HepG2 (cell line): ENCODE results near the gene TGM1. TPM values are rescaled to one million over a fixed set of nuclear protein-coding genes. Genes with fewer than 3 reads are reported as not detected.
A peak's percentile ranks its signal among the peaks of the same experiment; 100 is the strongest.

Experiments
- AGO2 ChIP-seq: fragments of 200-400 bp; formaldehyde crosslinking; optimal IDR thresholded peaks from 2 replicates; pipeline ENCODE3; 2017; ENCODE audit warnings: mild to moderate bottlenecking, low read depth, low read length, moderate library complexity
- AHR ChIP-seq: IDR thresholded peaks from 2 replicates; pipeline ENCODE4 v1.6.1; 2018; ENCODE audit warnings: missing genetic modification reagents, missing compliant biosample characterization
- HNF1A ChIP-seq, 2 experiments: sonication (generic) in 1 of 2; formaldehyde crosslinking in 1 of 2; IDR thresholded peaks; 2 replicates each; pipeline versions ENCODE4 v1.4.0 to v1.6.1; 2016 to 2020; ENCODE audit warnings: borderline replicate concordance in 1 of 2, low read depth in 1 of 2, mild to moderate bottlenecking in 1 of 2, missing genetic modification reagents in 1 of 2
- KDM2A ChIP-seq: sonication (generic); formaldehyde crosslinking; IDR thresholded peaks from 2 replicates; pipeline ENCODE4 v1.4.0; 2020; ENCODE audit warnings: low read depth, missing genetic modification reagents, borderline replicate concordance
- KDM5B ChIP-seq: sonication (generic); formaldehyde crosslinking; IDR thresholded peaks from 2 replicates; pipeline ENCODE4 v1.4.0; 2020; ENCODE audit warnings: missing genetic modification reagents, mild to moderate bottlenecking, borderline replicate concordance
- NCOR1 ChIP-seq: fragments of 200-600 bp; sonication (generic); IDR thresholded peaks from 2 replicates; pipeline ENCODE4 v1.7.0; 2017; ENCODE audit warnings: antibody characterized with exemption, low read length, borderline replicate concordance
- NFKB2 ChIP-seq: sonication (generic); formaldehyde crosslinking; IDR thresholded peaks from 2 replicates; pipeline ENCODE4 v1.4.0; 2020; ENCODE audit warnings: missing genetic modification reagents, borderline replicate concordance
- SUZ12 ChIP-seq: fragments of 150-350 bp; IDR thresholded peaks from 2 replicates; pipeline ENCODE4 v1.6.1; 2014; ENCODE audit warnings: low read depth, low read length
- ZNF317 ChIP-seq: sonication (generic); formaldehyde crosslinking; IDR thresholded peaks from 2 replicates; pipeline ENCODE4 v1.5.0; 2020; ENCODE audit warnings: mild to moderate bottlenecking, missing genetic modification reagents
- ZNF44 ChIP-seq: sonication (generic); formaldehyde crosslinking; IDR thresholded peaks from 2 replicates; pipeline ENCODE4 v1.5.1; 2020; ENCODE audit warnings: mild to moderate bottlenecking, missing genetic modification reagents
- ZNF570 ChIP-seq: sonication (generic); formaldehyde crosslinking; IDR thresholded peaks from 2 replicates; pipeline ENCODE4 v1.4.0; 2020; ENCODE audit warnings: mild to moderate bottlenecking, missing genetic modification reagents, borderline replicate concordance
- ZNF775 ChIP-seq: sonication (generic); formaldehyde crosslinking; IDR thresholded peaks from 2 replicates; pipeline ENCODE4 v1.4.0; 2020; ENCODE audit warnings: missing genetic modification reagents, mild to moderate bottlenecking, moderate library complexity, borderline replicate concordance
- ZSCAN12 ChIP-seq: sonication (generic); formaldehyde crosslinking; IDR thresholded peaks from 2 replicates; pipeline ENCODE4 v1.9.0; 2021; ENCODE audit warnings: mild to moderate bottlenecking, missing genetic modification reagents
- ZSCAN22 ChIP-seq: sonication (generic); formaldehyde crosslinking; IDR thresholded peaks from 2 replicates; pipeline ENCODE4 v1.4.0; 2020; ENCODE audit warnings: mild to moderate bottlenecking, missing genetic modification reagents
- polyA plus RNA-seq, 8 experiments: library from polyadenylated mRNA; depleted of rRNA in 3 of 8; stranded (reverse) in 7 of 8; unstranded in 1 of 8; fragments of >200 nt; fragmentation: Illumina TruSeq in 4 of 8; extraction: Trizol in 4 of 8; gene quantifications; 2 replicates each; pipeline versions ENCODE4 v1.2.1 to v1.2.3, GENCODE V29; 2011 to 2016; ENCODE audit warnings: low read depth in 4 of 8, missing spikeins in 1 of 8, mixed read lengths in 1 of 8; ENCODE audit not compliant: insufficient read depth in 1 of 8
- total RNA-seq, 5 experiments: library from RNA; depleted of rRNA; stranded (reverse); fragments of >200 nt; fragmentation: Illumina TruSeq; extraction: Trizol; gene quantifications; 2 replicates each; pipeline ENCODE4 v1.2.3, GENCODE V29; 2016; ENCODE audit warnings: low read depth in 1 of 5
- TF ChIP-seq, protein P1 (sequence below): sonication (generic); formaldehyde crosslinking; IDR thresholded peaks from 2 replicates; pipeline ENCODE4 v1.4.0; 2020; ENCODE audit warnings: missing genetic modification reagents
- TF ChIP-seq, protein P2 (sequence below): sonication (generic); formaldehyde crosslinking; IDR thresholded peaks from 2 replicates; pipeline ENCODE4 v1.8.0; 2022; ENCODE audit warnings: mild to moderate bottlenecking, missing genetic modification reagents; ENCODE audit not compliant: insufficient replicate concordance
- TF ChIP-seq, protein P3 (sequence below): sonication (generic); formaldehyde crosslinking; IDR thresholded peaks from 2 replicates; pipeline ENCODE4 v1.8.1; 2022; ENCODE audit warnings: low read depth, mild to moderate bottlenecking, missing genetic modification reagents

Gene TGM1
- total and polyA plus RNA-seq, 2 of the 13 experiments (the other 11 are each of a cell fraction or from before 2014, with no cell fraction given) = 3.2 to 10.6 TPM

DNA sequence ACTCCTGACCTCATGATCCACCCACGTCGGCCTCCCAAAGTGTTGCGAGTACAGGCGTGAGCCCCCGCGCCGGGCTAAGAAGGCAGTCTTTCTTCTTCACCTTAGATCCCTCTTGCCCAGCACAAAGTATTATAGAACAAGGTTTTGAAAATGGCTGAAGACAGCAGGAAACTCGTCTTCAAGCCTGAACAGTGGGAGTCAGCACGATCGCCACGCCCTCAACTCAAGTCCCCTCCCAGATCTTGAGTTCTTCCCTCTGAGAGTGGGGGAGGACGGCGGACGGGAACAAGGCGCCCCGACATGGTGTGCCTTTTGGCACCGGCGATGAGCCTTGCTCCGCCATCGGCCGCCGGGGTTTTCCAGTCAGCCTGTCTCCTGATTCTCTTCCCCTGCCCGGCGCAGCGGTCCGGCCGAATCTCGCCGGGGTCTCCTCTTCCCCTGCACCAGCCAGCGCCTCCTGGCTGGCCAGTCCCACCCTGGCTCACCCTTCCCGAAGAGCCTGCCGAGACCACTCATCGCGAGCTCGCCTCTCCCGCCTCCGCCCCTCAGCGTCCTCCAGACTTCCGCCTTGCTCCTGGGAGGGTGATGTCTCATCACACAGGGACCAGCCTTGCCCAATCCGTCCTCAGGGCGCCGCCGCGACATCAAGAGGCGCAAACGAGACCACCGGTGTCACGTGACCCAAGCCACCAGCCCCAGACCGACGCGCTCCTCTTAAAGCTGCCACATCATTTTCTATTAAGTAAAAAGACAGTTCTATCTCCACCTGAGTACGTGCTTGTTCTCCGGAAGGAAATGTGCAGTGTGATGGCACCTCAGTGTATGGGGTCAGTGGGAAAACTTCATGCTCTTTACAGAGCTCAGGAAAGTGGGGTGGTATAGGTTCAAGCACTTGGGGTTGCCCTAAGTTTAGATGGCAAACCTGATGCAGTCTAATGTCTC is 49.8 kb downstream of the TGM1 start, which contains the start of gene CHMP4A (continued):
- TF ChIP-seq ZNF570 (CRISPR knock-in tag) = peak; percentile 57; the same call in 1 of the 2 replicates
- TF ChIP-seq ZSCAN22 (CRISPR knock-in tag) = 0 out of 2 replicates have a peak, but pooled peaks have one; percentile 38
- peak; percentile 100 for TF ChIP-seq KDM2A
- TF ChIP-seq NCOR1 = peak; percentile 74; the same call in 1 of the 2 replicates
- peak; percentile 39; the same call in 1 of the 2 replicates for TF ChIP-seq HNF1A (IDR thresholded peaks at IDR 0.05; ENCODE audit: low read depth)
- peak; percentile 88 for TF ChIP-seq HNF1A (CRISPR knock-in tag; IDR thresholded peaks at IDR 0.05; ENCODE audit: borderline replicate concordance)
- TF ChIP-seq ZNF317 (CRISPR knock-in tag) = peak; percentile 94
- TF ChIP-seq AHR (CRISPR knock-in tag) = peak; percentile 83; the same call in 1 of the 2 replicates
- TF ChIP-seq AGO2 = peak; percentile 100
- TF ChIP-seq, protein P1, sequence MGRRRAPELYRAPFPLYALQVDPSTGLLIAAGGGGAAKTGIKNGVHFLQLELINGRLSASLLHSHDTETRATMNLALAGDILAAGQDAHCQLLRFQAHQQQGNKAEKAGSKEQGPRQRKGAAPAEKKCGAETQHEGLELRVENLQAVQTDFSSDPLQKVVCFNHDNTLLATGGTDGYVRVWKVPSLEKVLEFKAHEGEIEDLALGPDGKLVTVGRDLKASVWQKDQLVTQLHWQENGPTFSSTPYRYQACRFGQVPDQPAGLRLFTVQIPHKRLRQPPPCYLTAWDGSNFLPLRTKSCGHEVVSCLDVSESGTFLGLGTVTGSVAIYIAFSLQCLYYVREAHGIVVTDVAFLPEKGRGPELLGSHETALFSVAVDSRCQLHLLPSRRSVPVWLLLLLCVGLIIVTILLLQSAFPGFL (CRISPR knock-in tag) = peak; percentile 47; the same call in 1 of the 2 replicates
- peak; percentile 99 for TF ChIP-seq NFKB2 (CRISPR knock-in tag)
- TF ChIP-seq, protein P2, sequence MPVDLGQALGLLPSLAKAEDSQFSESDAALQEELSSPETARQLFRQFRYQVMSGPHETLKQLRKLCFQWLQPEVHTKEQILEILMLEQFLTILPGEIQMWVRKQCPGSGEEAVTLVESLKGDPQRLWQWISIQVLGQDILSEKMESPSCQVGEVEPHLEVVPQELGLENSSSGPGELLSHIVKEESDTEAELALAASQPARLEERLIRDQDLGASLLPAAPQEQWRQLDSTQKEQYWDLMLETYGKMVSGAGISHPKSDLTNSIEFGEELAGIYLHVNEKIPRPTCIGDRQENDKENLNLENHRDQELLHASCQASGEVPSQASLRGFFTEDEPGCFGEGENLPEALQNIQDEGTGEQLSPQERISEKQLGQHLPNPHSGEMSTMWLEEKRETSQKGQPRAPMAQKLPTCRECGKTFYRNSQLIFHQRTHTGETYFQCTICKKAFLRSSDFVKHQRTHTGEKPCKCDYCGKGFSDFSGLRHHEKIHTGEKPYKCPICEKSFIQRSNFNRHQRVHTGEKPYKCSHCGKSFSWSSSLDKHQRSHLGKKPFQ = peak; percentile 7
- TF ChIP-seq ZNF775 (CRISPR knock-in tag) = 0 out of 2 replicates have a peak, but pooled peaks have one; percentile 44
- peak; percentile 95; the same call in 1 of the 2 replicates for TF ChIP-seq ZSCAN12 (CRISPR knock-in tag)
- peak; percentile 83; the same call in 1 of the 2 replicates for TF ChIP-seq ZNF44 (CRISPR knock-in tag)
- TF ChIP-seq KDM5B (CRISPR knock-in tag) = peak; percentile 99
- peak; percentile 8; the same call in 1 of the 2 replicates for TF ChIP-seq SUZ12
- TF ChIP-seq, protein P3, sequence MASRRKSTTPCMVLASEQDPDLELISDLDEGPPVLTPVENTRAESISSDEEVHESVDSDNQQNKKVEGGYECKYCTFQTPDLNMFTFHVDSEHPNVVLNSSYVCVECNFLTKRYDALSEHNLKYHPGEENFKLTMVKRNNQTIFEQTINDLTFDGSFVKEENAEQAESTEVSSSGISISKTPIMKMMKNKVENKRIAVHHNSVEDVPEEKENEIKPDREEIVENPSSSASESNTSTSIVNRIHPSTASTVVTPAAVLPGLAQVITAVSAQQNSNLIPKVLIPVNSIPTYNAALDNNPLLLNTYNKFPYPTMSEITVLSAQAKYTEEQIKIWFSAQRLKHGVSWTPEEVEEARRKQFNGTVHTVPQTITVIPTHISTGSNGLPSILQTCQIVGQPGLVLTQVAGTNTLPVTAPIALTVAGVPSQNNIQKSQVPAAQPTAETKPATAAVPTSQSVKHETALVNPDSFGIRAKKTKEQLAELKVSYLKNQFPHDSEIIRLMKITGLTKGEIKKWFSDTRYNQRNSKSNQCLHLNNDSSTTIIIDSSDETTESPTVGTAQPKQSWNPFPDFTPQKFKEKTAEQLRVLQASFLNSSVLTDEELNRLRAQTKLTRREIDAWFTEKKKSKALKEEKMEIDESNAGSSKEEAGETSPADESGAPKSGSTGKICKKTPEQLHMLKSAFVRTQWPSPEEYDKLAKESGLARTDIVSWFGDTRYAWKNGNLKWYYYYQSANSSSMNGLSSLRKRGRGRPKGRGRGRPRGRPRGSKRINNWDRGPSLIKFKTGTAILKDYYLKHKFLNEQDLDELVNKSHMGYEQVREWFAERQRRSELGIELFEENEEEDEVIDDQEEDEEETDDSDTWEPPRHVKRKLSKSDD (CRISPR knock-in tag) = peak; percentile 97
